Liver (tissue), 9 donors: Measurements from ENCODE around the gene CAMK1D. TPM values are rescaled to one million over a fixed set of nuclear protein-coding genes. Genes with fewer than 3 reads are reported as not detected.

Experiments used
- DNase-seq: peaks from one replicate; pipeline ENCODE4 v3.0.0-alpha.2; 2017; ENCODE audit warnings: low spot score
- H3K27ac ChIP-seq, 2 donors: one replicate each; pipeline ENCODE4 v1.7.0; 2013; ENCODE audit warnings: inconsistent platforms in 2 of 2, low read length in 2 of 2, control low read depth in 1 of 2, low read depth in 1 of 2, mild to moderate bottlenecking in 1 of 2
- H3K27me3 ChIP-seq, 4 donors: one replicate each; pipeline versions ENCODE4 v1.6.1 to v1.7.0; 2013; ENCODE audit warnings: low read length in 3 of 4, inconsistent platforms in 1 of 4, mild to moderate bottlenecking in 1 of 4, moderate library complexity in 1 of 4; ENCODE audit not compliant: control insufficient read depth in 4 of 4, insufficient read depth in 4 of 4
- H3K36me3 ChIP-seq, 4 donors: one replicate each; pipeline versions ENCODE4 v1.6.1 to v1.7.0; 2013; ENCODE audit warnings: low read length in 3 of 4, mild to moderate bottlenecking in 3 of 4, low read depth in 1 of 4, moderate library complexity in 1 of 4; ENCODE audit not compliant: control insufficient read depth in 4 of 4, insufficient read depth in 3 of 4
- H3K4me1 ChIP-seq, 4 donors: one replicate each; pipeline versions ENCODE4 v1.6.1 to v1.7.0; 2013; ENCODE audit warnings: low read length in 3 of 4, mild to moderate bottlenecking in 3 of 4, moderate library complexity in 1 of 4; ENCODE audit not compliant: control insufficient read depth in 4 of 4, insufficient read depth in 4 of 4
- H3K4me3 ChIP-seq, 3 donors: one replicate each; pipeline versions ENCODE4 v1.6.1 to v1.7.0; 2013; ENCODE audit warnings: low read length in 3 of 3, control low read depth in 1 of 3, low read depth in 1 of 3, mild to moderate bottlenecking in 1 of 3
- H3K9ac ChIP-seq, 2 donors: one replicate each; pipeline ENCODE4 v1.7.0; 2013; ENCODE audit warnings: low read length in 2 of 2, mild to moderate bottlenecking in 2 of 2, moderate library complexity in 2 of 2, control low read depth in 1 of 2, low read depth in 1 of 2
- H3K9me3 ChIP-seq, 4 donors: one replicate each; pipeline versions ENCODE4 v1.6.1 to v1.7.0; 2013; ENCODE audit warnings: low read length in 3 of 4; ENCODE audit not compliant: control insufficient read depth in 4 of 4
- CTCF ChIP-seq: fragments of 150-350 bp; IDR thresholded peaks from 2 replicates; pipeline ENCODE4 v1.5.1; 2017; ENCODE audit warnings: improper control_type of control experiment, low read depth, low read length; ENCODE audit not compliant: missing input control
- EGR1 ChIP-seq, 2 donors: IDR thresholded peaks; 2 replicates each; pipeline ENCODE4 v1.6.1; 2016 to 2018; ENCODE audit warnings: antibody characterized with exemption in 2 of 2, low read depth in 2 of 2
- FOXA1 ChIP-seq: IDR thresholded peaks from 2 replicates; pipeline ENCODE4 v1.6.1; 2016; ENCODE audit warnings: antibody characterized with exemption
- FOXA2 ChIP-seq: IDR thresholded peaks from 2 replicates; pipeline ENCODE4 v1.6.1; 2016; ENCODE audit warnings: antibody characterized with exemption
- GABPA ChIP-seq, 2 donors: IDR thresholded peaks in 1 of 2; conservative IDR thresholded peaks in 1 of 2; 2 replicates each; pipeline ENCODE4 v1.6.1; 2016; ENCODE audit warnings: antibody characterized with exemption in 2 of 2, mild to moderate bottlenecking in 1 of 2, moderate library complexity in 1 of 2
- HNF4A ChIP-seq, 2 donors: conservative IDR thresholded peaks; 2 replicates each; pipeline ENCODE4 v1.6.1; 2016; ENCODE audit warnings: antibody characterized with exemption in 2 of 2, mild to moderate bottlenecking in 2 of 2
- HNF4G ChIP-seq: IDR thresholded peaks from 2 replicates; pipeline ENCODE4 v1.6.1; 2016; ENCODE audit warnings: antibody characterized with exemption
- JUND ChIP-seq, 2 donors: IDR thresholded peaks; 2 replicates each; pipeline ENCODE4 v1.6.1; 2016; ENCODE audit warnings: antibody characterized with exemption in 2 of 2
- NR2F2 ChIP-seq: IDR thresholded peaks from 2 replicates; pipeline ENCODE4 v1.6.1; 2016; ENCODE audit warnings: antibody characterized with exemption
- RAD21 ChIP-seq, 2 donors: IDR thresholded peaks; 2 replicates each; pipeline ENCODE4 v1.6.1; 2016; ENCODE audit warnings: antibody characterized with exemption in 2 of 2, mild to moderate bottlenecking in 2 of 2
- REST ChIP-seq: IDR thresholded peaks from 2 replicates; pipeline ENCODE4 v1.6.1; 2016; ENCODE audit warnings: antibody characterized with exemption, mild to moderate bottlenecking
- RXRA ChIP-seq, 2 donors: IDR thresholded peaks; 2 replicates each; pipeline ENCODE4 v1.6.1; 2017 to 2018; ENCODE audit warnings: antibody characterized with exemption in 2 of 2, mild to moderate bottlenecking in 1 of 2
- SP1 ChIP-seq: IDR thresholded peaks from 2 replicates; pipeline ENCODE4 v1.6.1; 2018; ENCODE audit warnings: antibody characterized with exemption, mild to moderate bottlenecking
- TAF1 ChIP-seq: conservative IDR thresholded peaks from 2 replicates; pipeline ENCODE4 v1.6.1; 2016; ENCODE audit warnings: antibody characterized with exemption, mild to moderate bottlenecking
- YY1 ChIP-seq: IDR thresholded peaks from 2 replicates; pipeline ENCODE4 v1.6.1; 2016; ENCODE audit warnings: antibody characterized with exemption, mild to moderate bottlenecking
- WGBS: extraction: QIAGEN DNeasy Blood & Tissue Kit; methylation state at CpG from one replicate; pipeline ENCODE4 v1.1.7; 2013; 5-methylcytosine and 5-hydroxymethylcytosine counted together
- polyA plus RNA-seq, 2 donors: library from polyadenylated mRNA; stranded (reverse) in 1 of 2; unstranded in 1 of 2; fragments of 200-250 nt in 1 of 2; fragments of >200 nt in 1 of 2; fragmentation: Nextera tagmentation in 1 of 2; extraction: Ambion mirVana in 1 of 2; gene quantifications; one replicate each; pipeline versions ENCODE4 v1.2.1 to v1.2.3, GENCODE V29; 2013 to 2015
- total RNA-seq, 2 donors: library from RNA; depleted of rRNA; stranded (reverse); fragments of >200 nt; gene quantifications; one replicate each; pipeline ENCODE4 v1.2.3, GENCODE V29; 2014
- TF ChIP-seq, protein P1 (sequence below): IDR thresholded peaks from 2 replicates; pipeline ENCODE4 v1.6.1; 2016; ENCODE audit warnings: antibody characterized with exemption
- TF ChIP-seq, protein P2 (sequence below): IDR thresholded peaks from 2 replicates; pipeline ENCODE4 v1.6.1; 2016; ENCODE audit warnings: antibody characterized with exemption
- TF ChIP-seq, protein P3 (sequence below): IDR thresholded peaks from 2 replicates; pipeline ENCODE4 v1.6.1; 2016; ENCODE audit warnings: antibody characterized with exemption
- donor health status: healthy.
- donor health status: healthy.
- donor health status: healthy.
- donor health status: healthy.
- donor health status: healthy.

The CAMK1D gene
- total and polyA plus RNA-seq, 4 donors = 2.7 to 10.1 (median 4.2) TPM

DNA sequence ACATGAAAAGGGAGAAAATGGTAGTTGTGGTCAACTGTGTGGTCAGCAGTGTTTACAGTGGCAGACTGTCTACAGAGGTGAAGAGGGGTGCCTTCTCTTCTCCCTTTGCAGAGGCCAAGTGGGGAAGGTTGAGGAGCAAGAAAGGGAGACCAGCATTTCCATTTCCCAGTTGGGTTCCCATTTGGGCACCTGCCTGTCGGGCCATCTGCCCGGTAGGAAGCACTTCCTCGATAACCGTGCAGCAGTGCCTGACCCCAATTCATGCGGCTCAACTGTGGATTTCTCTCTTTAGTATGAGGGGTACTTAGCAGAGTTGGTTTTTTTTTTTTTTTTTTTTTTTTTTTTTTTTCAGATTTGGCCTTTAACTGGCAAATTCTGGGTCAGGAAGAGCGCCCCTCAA lies 525.2 kb downstream of the CAMK1D start:
- 88% methylated on average over 6 of the region's 6 CpGs for WGBS
- H3K27me3 ChIP-seq = no peaks in the 10 kb centered on the region
- TF ChIP-seq EGR1 (IDR thresholded peaks at IDR 0.05; ENCODE audit: low read depth in 2 of 2) (no peak), HNF4A (conservative IDR thresholded peaks at IDR 0.05) (no peak), RAD21 (IDR thresholded peaks at IDR 0.05) (no peak), SP1 (no peak), NR2F2 (no peak), REST (no peak), TAF1 (no peak), FOXA1 (no peak), FOXA2 (no peak), CTCF (no peak), HNF4G (no peak), YY1 (no peak)

DNA sequence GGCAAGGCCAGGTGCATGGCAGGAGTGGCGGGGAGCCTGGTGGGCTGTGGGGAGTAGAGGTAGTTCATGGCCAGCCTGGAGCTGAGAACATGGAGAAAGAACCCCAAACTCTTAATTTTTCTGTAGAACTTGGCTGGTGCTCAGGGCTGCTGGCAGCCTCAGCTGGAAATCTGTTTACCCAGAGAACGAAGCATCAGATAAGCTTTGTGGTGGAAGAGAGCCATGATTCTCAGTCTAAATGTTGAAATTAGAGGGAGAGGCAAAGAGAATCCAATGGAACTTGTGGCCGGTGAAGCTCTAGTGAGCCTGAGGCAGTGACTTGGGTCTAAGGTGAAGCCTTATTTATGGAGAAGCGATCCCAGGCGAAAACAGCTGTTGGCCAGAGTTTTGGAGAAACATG lies 525.8 kb downstream of the CAMK1D start:
- H3K27me3 ChIP-seq = no peaks in the 10 kb centered on the region
- H3K9me3 ChIP-seq = no peaks in the 10 kb centered on the region
- DNase-seq = no peak
- H3K9ac ChIP-seq = no peak overlapping the region
- no peaks in the 10 kb centered on the region for H3K36me3 ChIP-seq
- H3K4me3 ChIP-seq = no peak overlapping the region
- H3K27ac ChIP-seq = no peak overlapping the region
- 30% methylated on average over 5 of the region's 5 CpGs for WGBS
- TF ChIP-seq TAF1 = no peak
- peak; percentile 81 for TF ChIP-seq FOXA2
- no peak for TF ChIP-seq GABPA (IDR thresholded peaks at IDR 0.05 in 1 of 2, conservative IDR thresholded peaks at IDR 0.05 in 1 of 2)
- TF ChIP-seq EGR1 (IDR thresholded peaks at IDR 0.05; ENCODE audit: low read depth in 2 of 2) = no peak
- TF ChIP-seq NR2F2 = no peak
- TF ChIP-seq CTCF = no peak
- peak; percentile 52 to 75 for TF ChIP-seq RXRA (IDR thresholded peaks at IDR 0.05)
- TF ChIP-seq HNF4A (conservative IDR thresholded peaks at IDR 0.05) = peak; percentile 46 to 68
- TF ChIP-seq, protein P1, sequence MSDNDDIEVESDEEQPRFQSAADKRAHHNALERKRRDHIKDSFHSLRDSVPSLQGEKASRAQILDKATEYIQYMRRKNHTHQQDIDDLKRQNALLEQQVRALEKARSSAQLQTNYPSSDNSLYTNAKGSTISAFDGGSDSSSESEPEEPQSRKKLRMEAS = no peak
- TF ChIP-seq, protein P2, sequence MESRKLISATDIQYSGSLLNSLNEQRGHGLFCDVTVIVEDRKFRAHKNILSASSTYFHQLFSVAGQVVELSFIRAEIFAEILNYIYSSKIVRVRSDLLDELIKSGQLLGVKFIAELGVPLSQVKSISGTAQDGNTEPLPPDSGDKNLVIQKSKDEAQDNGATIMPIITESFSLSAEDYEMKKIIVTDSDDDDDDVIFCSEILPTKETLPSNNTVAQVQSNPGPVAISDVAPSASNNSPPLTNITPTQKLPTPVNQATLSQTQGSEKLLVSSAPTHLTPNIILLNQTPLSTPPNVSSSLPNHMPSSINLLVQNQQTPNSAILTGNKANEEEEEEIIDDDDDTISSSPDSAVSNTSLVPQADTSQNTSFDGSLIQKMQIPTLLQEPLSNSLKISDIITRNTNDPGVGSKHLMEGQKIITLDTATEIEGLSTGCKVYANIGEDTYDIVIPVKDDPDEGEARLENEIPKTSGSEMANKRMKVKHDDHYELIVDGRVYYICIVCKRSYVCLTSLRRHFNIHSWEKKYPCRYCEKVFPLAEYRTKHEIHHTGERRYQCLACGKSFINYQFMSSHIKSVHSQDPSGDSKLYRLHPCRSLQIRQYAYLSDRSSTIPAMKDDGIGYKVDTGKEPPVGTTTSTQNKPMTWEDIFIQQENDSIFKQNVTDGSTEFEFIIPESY = peak; percentile 13
- TF ChIP-seq JUND (IDR thresholded peaks at IDR 0.05) = peak in 1 of 2 donors; percentile 65
- TF ChIP-seq FOXA1 = peak; percentile 35
- TF ChIP-seq RAD21 (IDR thresholded peaks at IDR 0.05) = peak; percentile 40 to 41
- no peak for TF ChIP-seq REST
- TF ChIP-seq YY1 = peak; percentile 80
- TF ChIP-seq, protein P3, sequence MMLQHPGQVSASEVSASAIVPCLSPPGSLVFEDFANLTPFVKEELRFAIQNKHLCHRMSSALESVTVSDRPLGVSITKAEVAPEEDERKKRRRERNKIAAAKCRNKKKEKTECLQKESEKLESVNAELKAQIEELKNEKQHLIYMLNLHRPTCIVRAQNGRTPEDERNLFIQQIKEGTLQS = no peak
- peak; percentile 17 for TF ChIP-seq HNF4G
- TF ChIP-seq SP1 = peak; percentile 50
- peaks cover 7 to 33% (median 19%) of the 10 kb centered on the region in 4 donors for H3K4me1 ChIP-seq

More for the DNA sequence above, 525.2 kb downstream of the CAMK1D start:
- H3K27ac ChIP-seq = no peak overlapping the region
- peaks cover 7 to 33% (median 19%) of the 10 kb centered on the region in 4 donors for H3K4me1 ChIP-seq
- H3K4me3 ChIP-seq = no peak overlapping the region
- H3K9me3 ChIP-seq = no peaks in the 10 kb centered on the region
- no peak for DNase-seq
- no peaks in the 10 kb centered on the region for H3K36me3 ChIP-seq
- no peak overlapping the region for H3K9ac ChIP-seq
